GM12892 (cell line): ENCODE data around the gene ZNF562.

Experiments used
- POLR2A ChIP-seq: IDR thresholded peaks from 2 replicates; pipeline ENCODE4 v1.6.1; 2011; ENCODE audit warnings: low read depth, low read length, control low read depth
- POLR2AphosphoS5 ChIP-seq: IDR thresholded peaks from 2 replicates; pipeline ENCODE4 v1.6.1; 2011; ENCODE audit warnings: low read depth, low read length, control low read depth

DNA sequence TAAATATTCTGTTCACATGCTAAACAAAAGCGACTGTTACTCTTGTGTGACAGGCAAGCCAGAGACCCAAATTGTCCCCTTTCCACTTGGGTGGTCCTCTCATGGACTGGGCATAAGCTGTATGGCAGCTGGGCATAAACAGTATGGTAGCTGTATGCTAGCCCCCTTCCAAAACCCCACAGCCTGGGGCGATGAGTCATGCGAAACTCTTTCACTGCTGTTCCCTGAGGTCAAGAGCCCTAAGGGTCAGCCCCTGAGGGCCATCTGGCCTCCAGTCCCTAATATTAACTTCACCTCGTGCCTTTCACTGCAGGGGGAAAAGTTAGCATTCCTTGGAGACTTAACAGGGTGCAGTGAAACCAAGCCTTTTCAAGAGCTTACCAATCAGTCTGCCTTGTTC is 45.6 kb upstream of the ZNF562 start:
- TF ChIP-seq POLR2AphosphoS5, result no peak
- no peak for TF ChIP-seq POLR2A
